ENCODE data around the gene OGFRL1.

The OGFRL1 gene

DNA sequence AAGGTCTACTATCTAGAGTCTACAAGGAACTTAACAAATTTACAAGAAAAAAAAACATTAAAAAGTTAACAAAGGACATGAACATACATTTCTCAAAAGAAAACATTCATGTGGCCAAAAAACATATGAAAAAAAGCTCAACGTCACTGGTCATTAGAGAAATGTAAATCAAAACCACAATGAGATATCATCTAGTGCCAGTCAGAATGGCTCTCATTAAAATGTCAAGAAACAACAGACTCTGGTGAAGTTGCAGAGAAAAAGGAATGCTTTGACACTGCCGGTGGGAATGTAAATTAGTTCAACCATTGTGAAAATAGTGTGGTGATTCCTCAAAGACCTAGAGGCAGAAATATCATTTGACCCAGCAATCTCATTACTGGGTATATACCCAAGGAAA, 48.3 kb downstream of the OGFRL1 start:
- DNase-seq: no peak

GRCh38 chr6:71338540-71339316, 50.1 kb downstream of the OGFRL1 start:
- no peak for DNase-seq

GRCh38 chr6:71342772-71343171, 54.2 kb downstream of the OGFRL1 start:
- DNase-seq: no peak

DNA sequence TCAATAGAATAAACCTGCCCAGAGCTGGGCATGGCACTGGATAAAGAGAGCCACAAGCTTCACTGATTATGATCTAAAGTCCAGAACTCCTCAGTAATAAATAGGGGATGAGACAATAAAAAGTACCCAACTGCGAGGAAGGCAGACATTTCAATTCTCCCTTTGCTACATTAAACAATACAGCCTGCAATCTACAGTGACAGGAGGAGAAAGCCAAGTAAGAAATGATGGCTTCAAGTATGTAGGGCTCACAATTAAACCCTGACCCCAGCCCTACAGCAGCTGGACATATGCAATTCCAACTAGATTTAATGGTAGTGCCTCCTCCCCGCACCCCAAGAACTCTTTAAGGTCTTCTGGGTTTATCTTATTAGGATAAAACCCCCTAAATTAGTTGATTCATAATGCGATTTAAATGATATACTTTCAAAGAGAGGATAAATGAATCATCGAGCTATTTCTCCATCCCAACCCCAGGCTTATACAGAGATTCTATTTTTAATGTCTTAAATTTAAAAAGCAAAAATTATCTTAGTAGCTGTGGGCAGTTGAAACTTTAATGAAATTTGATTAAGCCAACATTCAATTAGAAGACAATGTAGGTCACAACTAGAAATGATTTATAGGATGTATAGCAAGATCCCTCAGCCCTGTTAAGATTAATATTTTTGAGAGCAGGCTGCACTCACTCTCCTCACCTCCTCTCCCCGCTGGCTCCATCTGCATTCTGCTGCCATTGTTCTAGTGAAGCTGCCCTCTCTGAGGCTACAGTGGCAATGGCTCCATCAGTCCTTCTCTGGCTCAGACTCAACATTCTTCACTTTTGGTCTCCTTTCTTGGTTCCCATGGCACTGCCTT, 57.1 kb downstream of the OGFRL1 start:
- DNase-seq: no peak

- no peak for DNase-seq
These were observed 57.7 kb downstream of the OGFRL1 start for GRCh38 chr6:71346334-71346694.

DNA sequence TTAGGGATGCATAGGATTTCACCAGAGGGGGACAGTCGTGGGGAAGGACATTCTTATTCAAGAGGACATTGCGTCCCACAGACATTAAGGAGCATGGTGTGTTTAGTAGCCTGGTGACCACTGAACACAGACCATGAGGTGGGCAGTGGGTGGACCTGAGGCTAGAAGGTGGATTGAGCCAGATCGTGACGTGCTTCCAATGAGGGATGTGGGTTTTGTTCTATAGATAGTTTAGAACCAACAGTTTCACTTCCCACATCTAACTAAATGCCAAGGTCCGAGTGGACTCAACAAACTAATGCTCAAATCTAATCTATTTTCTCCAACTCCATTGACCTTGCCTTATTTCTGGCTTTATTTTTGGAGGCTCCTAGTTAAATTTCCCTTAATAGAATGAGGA, 58.5 kb downstream of the OGFRL1 start:
- no peak for DNase-seq

DNA sequence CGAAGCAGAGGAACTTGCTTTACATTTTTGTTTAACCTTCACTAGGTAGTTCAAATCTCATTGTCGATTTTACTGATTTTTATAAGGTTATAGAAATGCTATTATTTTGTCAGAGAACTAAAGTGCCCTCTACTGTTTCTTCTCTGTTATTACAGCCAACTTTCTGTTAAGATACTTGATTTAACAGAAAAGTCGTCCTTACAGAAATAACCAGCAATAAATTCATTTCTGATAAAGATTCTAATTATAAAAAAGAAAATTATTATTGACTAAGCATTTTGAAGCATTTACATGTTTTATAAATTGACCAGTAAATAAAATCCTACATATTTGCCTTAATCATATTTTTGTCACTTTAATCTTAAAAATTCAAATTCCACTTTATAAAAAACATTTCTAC, 60.8 kb downstream of the OGFRL1 start:
- peak; percentile 70 to 72 for DNase-seq

- DNase-seq: no peak
These were observed 61.5 kb downstream of the OGFRL1 start for GRCh38 chr6:71349976-71350615.

GRCh38 chr6:71351190-71351589, 62.6 kb downstream of the OGFRL1 start:
- no peak for DNase-seq

Data from AML-193 (cell line).